GM18505 (cell line): ENCODE data around the gene KRTAP12-3.
"Not testable (repeated sequence)": the region's sequence is repeated elsewhere in the genome, so short reads cannot be mapped to it uniquely, and the experiment has no call there.

Experiments used
- ATAC-seq: cut with Tn5 transposase; IDR thresholded peaks from one replicate; pipeline ENCODE4 v1.9.1; 2021; ENCODE audit not compliant: unreplicated experiment
- POLR2A ChIP-seq: IDR thresholded peaks from 4 replicates; pipeline ENCODE4 v1.6.1; 2011; ENCODE audit warnings: borderline replicate concordance; ENCODE audit not compliant: insufficient read depth, insufficient read length; ENCODE audit errors: extremely low read depth

KRTAP12-3 gene, protein sequence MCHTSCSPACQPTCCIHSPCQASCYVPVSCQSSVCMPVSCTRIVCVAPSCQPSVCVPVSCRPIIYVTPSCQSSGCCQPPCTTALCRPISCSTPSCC

DNA sequence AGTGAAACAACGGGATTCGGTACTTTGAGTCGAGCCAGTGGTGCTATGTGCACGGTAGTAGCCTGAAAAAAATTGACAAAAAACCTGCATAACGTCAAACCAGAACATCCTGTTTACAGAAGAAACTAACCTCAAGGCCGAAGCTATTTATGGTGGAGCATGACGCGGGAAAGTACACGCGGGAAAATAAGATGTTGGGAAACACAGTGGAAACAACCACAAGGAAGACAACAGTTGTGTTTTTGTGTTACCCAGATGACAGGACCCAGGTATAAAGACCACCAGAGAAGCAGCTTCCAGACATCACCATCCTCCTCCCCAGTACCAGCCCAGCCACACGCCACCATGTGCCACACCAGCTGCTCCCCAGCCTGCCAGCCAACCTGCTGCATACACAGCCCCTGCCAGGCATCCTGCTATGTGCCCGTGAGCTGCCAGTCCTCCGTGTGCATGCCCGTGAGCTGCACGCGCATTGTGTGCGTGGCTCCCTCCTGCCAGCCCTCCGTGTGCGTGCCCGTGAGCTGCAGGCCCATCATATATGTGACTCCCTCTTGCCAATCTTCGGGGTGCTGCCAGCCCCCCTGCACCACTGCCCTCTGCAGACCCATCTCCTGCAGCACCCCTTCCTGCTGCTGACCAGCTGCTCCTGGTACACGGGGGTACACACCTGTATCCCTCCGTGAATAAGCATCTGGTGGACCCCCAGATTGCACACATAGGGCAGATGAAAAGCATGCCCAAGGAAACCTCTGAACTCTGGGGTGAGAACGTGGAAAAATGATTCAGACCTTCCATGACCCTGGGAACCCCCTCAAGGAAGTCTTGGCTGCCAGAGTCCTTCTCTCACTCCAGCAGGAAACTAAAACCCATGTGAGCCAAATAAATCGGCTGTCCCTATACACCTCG is at the start of gene KRTAP12-3:
Gene KRTAP12-3, plus strand, starts transcription at position 298 of the 906 bp plus-strand sequence. Its CDS starts 48 bp downstream, at position 346.
- ATAC-seq, result no peak
- no peak for TF ChIP-seq POLR2A

DNA sequence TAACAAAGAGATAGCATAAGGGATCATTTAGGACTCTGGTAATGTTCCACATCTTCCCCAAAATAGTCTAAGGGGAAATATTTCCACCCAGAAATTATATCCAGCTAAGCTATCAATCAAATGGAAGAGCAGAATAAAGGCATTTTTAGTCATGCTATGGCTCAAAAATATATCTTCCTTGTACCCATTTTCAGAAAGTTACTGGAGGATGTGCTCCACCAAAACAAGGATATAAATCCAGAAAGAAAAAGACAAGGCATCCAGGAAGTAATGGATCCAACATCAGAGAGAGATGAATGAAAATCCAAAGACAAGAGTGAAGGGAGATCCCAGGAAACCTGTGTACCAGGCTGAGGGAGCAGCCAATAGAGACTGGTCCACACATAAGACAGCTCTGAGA is 48.5 kb upstream of the KRTAP12-3 start:
- ATAC-seq, result no peak
- TF ChIP-seq POLR2A, result no peak

DNA sequence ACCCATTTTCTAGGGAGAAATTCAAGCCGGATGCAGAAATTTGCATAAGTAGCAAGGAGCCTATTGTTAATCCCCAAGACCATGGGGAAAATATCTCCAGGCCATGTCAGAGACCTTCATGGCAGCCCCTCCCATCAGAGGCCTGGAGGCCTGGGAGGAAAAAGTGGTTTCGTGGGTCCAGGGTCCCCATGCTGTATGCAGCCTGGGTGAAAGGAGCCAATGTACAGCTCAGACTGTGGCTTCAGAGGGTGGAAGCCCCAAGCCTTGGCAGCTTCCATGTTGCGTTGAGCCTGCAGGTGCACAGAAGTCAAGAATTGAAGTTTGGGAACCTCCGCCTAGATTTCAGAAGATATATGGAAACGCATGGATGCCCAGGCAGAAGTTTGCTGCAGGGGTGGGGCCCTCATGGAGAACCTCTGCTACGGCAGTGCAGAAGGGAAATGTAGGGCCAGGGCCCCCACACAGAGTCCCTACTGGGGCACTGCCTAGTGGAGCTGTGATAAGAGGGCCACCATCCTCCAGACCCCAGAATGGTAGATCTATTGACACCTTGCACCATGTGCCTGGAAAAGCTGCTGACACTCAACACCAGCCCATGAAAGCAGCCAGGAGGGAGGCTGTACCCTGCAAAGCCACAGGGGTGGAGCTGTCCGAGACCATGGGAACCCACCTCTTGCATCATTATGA is 47.4 kb upstream of the KRTAP12-3 start:
- not testable (repeated sequence) for ATAC-seq

DNA sequence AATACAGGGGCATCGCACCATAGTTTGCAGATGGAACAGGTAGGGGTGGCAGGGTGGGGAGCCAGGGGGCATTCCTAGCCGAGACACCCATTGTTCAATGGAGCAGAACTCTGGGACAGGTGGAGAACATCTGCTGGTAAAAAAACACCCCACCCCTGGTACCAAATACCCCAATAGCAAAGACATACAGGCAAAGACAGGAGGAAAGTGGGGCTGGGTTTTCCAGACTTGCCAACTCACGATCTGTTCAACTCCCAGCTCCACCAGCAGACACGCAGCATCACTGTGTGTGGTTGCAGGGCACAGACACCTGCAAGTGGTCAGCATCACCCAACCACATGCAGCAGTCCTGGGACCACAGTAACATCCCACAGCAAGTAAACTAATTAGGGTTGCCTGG is 46.2 kb upstream of the KRTAP12-3 start:
- TF ChIP-seq POLR2A, result no peak
- no peak for ATAC-seq

DNA sequence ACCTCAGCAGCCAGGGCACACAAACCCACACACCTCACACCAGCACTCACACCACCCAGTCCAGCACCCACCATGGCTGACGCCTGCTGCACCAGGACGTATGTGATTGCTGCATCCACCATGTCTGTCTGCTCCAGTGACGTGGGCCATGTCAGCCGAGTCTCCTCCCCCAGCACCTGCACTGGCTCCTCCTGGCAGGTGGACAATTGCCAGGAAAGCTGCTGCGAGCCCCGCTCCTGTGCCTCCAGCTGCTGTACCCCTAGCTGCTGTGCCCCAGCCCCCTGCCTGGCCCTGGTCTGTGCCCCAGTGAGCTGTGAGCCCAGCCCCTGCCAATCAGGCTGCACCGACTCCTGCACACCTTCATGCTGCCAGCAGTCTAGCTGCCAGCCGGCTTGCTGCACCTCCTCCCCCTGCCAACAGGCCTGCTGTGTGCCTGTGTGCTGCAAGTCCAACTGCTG is 45.7 kb upstream of the KRTAP12-3 start, which contains the start of gene KRTAP10-8:
Gene KRTAP10-8, plus strand, starts transcription at position 51 of the 458 bp plus-strand sequence. Its CDS starts 22 bp downstream, at position 73.
- no peak for TF ChIP-seq POLR2A

DNA sequence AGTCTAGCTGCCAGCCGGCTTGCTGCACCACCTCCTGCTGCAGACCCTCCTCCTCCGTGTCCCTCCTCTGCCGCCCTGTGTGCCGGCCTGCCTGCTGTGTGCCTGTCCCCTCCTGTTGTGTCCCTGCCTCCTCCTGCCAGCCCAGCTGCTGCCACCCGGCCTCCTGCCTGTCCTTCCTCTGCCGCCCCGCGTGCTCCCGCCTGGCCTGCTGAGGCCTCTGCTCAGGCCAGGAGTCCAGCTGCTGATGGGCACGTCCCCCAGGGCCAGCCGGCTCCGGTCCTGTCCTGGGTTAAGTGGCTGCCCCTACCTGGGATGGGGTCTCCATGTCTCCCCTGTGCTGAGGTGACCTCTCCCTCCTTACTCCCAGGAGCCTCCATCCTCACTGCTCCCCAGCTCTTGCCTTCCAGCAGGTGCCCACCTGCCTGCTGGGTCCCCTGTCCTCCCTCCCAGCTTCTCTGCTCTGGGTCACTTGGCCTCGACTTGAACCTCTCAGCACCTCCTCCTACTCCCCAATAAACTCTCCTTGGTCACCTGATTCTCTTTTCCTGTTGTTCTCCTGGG is 45.0 kb upstream of the KRTAP12-3 start:
- no peak for TF ChIP-seq POLR2A

More for the DNA sequence above, 45.7 kb upstream of the KRTAP12-3 start, which contains the start of gene KRTAP10-8:
- no peak for ATAC-seq

DNA sequence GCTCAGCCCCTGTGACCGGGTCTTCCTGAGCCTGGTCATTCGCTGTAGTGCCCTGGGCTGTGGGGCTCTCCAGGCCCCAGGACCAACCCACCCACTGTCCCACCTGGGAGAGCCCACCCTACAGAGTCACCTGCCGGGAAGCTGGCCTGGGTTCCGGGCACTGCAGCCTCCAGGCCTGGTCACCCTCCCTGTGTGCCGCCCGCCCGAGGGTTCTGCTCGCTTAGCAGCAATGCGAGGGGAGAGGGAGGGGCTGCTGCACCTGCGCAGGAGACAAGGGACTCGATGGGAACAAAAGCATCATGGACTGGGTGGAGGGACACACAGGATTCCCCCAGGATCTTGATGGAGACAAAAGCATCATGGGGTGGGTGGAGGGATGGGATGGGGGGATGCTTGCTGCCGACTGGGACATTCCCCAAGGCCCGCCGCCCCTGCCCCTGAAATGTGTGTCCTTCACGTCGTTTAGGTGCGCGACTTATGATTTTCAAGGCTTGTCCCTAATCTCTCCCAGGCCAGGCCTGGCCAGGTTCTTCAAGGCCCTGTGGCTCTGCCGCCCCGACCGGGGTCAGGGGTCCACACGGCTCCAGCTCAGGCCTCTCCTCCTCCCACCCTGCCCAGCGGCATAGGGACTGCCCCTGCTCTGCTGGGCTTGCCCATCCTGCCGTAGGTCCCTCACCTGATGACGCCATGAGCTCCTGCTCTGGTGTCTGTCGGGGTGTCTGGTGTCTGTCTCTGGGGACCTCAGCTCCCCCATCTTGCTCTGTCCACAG is 44.2 kb upstream of the KRTAP12-3 start:
- TF ChIP-seq POLR2A, result no peak
- no peak for ATAC-seq

More for the DNA sequence above, 45.0 kb upstream of the KRTAP12-3 start:
- ATAC-seq, result no peak

DNA sequence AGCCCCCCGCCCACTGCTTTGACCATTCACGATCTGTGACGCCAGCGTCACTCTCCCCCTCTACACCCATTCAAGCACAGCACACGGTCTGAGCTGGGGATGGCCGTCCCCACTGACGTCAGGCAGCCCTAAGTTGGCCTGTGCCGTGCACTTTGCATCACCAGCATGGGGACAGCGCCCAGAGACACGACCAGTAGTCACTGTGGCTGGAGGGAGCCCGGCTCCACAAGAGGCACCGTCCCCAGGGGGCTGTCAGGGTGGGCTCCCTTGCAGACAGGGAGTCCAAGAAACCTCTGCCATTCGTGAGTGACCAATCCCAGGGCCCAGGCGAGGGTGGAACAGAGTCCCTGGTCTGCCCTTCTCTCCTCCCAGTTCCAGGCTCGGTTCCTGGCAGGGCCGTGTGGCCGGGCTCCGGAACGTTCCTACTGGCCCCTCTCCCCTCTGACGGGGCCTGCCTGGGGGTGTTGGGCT is 43.5 kb upstream of the KRTAP12-3 start:
- no peak for TF ChIP-seq POLR2A
- no peak for ATAC-seq

DNA sequence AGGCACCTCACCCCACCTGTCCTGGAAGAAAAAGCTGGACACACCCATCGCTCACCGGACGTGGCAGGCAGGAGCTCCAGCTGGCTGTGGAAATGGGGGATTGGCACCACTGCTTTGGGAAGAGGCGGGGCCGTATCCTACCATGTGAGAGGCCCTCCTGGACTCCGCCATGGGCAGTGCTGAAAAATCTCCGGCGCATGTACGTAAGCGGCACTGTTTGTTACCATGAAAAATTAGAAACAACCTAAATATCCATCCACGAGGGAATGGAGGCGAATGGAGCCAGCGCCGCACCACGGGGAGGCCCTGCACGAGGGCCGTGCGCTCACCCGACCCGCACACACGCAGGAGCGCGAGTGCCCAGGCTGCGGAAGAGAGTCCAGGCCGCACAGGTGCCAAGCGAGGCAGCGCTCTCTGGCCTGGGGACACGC is 42.8 kb upstream of the KRTAP12-3 start:
- ATAC-seq, result no peak
- TF ChIP-seq POLR2A, result no peak

DNA sequence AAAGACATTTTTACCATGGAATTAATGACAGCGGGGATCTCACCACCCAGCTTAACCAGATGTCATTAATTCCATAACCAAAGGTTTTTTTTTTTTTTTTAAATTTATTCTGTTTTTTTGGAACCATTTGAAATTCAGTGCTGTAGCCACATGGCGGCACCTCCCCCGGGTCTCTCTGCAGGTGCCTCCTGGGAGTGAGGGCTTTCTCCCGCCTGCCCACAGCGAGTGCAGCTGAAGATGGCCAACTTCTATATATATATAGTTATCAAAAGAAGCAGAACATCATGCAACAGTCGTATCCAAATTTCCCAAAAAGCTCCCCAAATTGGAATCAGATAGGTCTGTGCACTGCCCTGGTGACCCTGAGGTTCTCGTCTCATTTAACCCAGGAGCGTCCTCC is 42.3 kb upstream of the KRTAP12-3 start:
- TF ChIP-seq POLR2A, result no peak
- no peak for ATAC-seq

DNA sequence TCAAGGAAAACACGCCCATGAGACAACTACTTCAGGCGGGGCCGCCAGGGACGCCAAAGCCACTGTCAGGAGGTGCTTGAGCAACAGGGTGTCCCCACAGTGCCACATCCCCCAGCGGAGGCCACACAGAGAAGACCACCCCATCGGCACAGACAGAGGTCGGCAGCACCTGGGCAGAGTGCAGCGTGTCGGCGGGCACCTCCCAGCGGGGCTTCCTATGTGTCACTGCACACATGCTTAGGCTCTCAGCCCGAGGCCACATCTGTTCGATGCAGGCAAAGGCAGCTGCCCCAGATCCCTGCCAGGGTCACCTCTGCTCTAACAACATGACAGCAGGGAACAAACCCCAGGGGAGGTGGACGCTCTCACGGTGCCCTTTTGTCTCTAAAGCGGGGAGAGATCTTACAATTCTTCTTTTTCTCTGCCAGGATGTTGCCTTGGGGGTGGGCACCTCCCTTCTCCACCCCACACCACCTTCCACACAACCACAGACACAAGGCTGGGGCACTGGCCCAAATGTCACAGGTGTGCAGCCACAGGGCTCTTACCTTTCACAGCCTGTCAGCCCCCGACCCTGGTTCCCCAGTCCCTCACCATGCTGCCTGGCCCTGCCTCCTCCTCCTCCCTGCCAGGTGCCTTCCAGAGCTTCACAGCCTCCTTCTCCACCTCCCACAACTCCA is 41.7 kb upstream of the KRTAP12-3 start:
- no peak for ATAC-seq
- TF ChIP-seq POLR2A, result no peak

DNA sequence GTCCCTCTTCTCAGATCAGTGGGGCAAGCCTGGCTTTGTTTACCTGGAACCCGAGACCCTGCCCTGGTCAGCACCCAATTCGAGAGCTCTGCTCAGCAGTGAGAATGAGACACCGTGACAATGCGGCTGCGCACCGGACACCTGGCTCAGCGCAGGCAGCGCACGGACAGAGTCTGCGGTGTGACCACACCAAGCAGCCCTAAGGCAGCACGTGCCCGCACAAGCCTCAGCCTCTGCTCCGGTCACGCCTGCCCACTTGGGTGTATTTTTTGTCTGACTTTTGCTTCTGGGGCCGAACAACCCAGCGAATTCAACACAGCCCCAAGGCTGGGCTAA is 41.2 kb upstream of the KRTAP12-3 start:
- no peak for TF ChIP-seq POLR2A

DNA sequence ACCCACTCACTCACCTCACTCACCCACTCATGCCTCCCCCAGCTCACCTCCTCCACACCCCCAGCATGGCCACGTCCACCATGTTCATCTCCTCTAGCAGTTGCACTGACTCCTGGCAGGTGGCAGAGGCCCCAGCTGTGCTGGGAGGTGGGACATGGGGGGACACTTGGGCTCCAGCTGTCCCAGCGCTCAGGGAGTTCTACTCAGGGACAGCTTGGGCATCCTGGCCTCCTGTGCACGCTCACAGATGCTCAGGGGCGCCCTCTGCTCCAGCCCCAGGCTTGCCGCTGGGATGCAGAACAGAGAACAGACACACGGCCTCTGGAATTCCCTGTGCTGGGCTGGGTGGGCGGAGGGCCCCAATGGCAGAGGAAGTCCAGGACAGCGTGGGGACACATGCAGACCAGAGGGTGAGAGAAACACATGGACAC is 40.6 kb upstream of the KRTAP12-3 start:
- no peak for ATAC-seq
- no peak for TF ChIP-seq POLR2A

More for the DNA sequence above, 41.2 kb upstream of the KRTAP12-3 start:
- ATAC-seq, result no peak

DNA sequence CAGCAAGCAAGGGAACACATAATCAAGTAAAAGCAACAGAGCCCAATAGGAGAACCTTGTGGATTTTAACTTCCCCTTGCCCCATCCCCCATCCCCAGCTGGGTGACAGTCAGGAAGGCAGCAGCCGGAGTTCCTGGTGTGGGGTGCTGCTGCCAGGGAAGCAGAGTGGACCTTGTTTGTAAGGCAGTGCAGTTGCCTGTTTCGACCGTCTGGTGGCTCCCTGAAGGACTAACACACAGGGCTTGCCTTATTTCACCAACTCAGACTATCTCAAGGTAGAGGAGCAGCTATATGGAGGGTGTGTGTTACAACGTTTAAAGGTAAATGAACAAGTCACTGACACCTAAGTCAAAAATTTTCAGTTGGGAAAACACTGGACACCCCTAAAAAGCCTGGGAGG is 39.2 kb upstream of the KRTAP12-3 start:
- ATAC-seq, result no peak
- TF ChIP-seq POLR2A, result no peak
